ENCODE data around the gene RABGAP1.

DNA sequence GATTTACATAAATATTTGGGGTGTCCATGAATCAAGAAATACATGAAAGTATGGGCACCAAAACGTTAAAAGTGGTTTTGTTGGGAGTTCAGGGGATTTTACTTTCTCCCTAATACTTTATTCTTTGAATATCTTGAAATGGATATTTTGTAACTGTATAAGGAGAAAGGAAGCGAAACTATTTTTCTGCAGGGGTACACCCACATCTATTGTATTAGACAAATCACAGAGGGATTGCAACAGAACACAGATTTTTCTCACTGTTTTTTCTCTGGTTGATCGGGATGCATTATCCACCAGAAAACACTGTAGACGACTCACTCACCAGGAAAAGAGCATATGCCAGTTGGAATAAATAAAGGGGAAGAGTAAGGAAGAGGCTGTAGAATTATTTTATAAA is 1.2 kb upstream of the RABGAP1 start:
- TF ChIP-seq REST (IDR thresholded peaks at IDR 0.05): no peak
- TF ChIP-seq, protein P1, sequence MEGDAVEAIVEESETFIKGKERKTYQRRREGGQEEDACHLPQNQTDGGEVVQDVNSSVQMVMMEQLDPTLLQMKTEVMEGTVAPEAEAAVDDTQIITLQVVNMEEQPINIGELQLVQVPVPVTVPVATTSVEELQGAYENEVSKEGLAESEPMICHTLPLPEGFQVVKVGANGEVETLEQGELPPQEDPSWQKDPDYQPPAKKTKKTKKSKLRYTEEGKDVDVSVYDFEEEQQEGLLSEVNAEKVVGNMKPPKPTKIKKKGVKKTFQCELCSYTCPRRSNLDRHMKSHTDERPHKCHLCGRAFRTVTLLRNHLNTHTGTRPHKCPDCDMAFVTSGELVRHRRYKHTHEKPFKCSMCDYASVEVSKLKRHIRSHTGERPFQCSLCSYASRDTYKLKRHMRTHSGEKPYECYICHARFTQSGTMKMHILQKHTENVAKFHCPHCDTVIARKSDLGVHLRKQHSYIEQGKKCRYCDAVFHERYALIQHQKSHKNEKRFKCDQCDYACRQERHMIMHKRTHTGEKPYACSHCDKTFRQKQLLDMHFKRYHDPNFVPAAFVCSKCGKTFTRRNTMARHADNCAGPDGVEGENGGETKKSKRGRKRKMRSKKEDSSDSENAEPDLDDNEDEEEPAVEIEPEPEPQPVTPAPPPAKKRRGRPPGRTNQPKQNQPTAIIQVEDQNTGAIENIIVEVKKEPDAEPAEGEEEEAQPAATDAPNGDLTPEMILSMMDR (IDR thresholded peaks at IDR 0.05; ENCODE audit: low read depth, low read length, missing input control): no peak
- TF ChIP-seq ZBTB33 (IDR thresholded peaks at IDR 0.05): no peak
- no peak for TF ChIP-seq MAX (IDR thresholded peaks at IDR 0.05)
- no peak for TF ChIP-seq TAF1 (conservative IDR thresholded peaks at IDR 0.05)
- TF ChIP-seq FOXA1 (IDR thresholded peaks at IDR 0.05): no peak
- no peak for TF ChIP-seq JUND (IDR thresholded peaks at IDR 0.05)
- TF ChIP-seq GABPA (IDR thresholded peaks at IDR 0.05 in 1 of 2, conservative IDR thresholded peaks at IDR 0.05 in 1 of 2): no peak
- no peak for TF ChIP-seq EGR1 (IDR thresholded peaks at IDR 0.05; ENCODE audit: low read depth in 2 of 2)
- no peak for TF ChIP-seq RXRA (IDR thresholded peaks at IDR 0.05)
